NCI-H146 (cell line): ENCODE results near the gene LRRIQ4.

ENCODE experiments used
- DNase-seq: peaks from one replicate; lab custom pipeline; 2025; lab: John Stamatoyannopoulos, UW

Gene LRRIQ4

GRCh38 chr3:169812332-169813235, at the start of gene LRRIQ4, which contains the start of gene LRRC34:
LRRIQ4 (plus strand) TSS chr3:169812870; CDS start chr3:169821922, 9,052 bp downstream.
LRRC34 (minus strand) TSS chr3:169812904; CDS start chr3:169812548, 356 bp downstream.
- DNase-seq, result peak; percentile 99

GRCh38 chr3:169764312-169764881, 48.3 kb upstream of the LRRIQ4 start:
- peak; percentile 74 for DNase-seq

GRCh38 chr3:169764882-169765612, 47.6 kb upstream of the LRRIQ4 start, which contains the start of gene TERC:
TERC (minus strand) TSS chr3:169765060.
- DNase-seq, result peak; percentile 97

- DNase-seq, result peak; percentile 65
Measured at GRCh38 chr3:169769287-169770181, 43.1 kb upstream of the LRRIQ4 start, which contains the start of gene ACTRT3. ACTRT3 (minus strand) TSS chr3:169769561; CDS start chr3:169769520, 41 bp downstream.

GRCh38 chr3:169771497-169772304, 41.0 kb upstream of the LRRIQ4 start:
- DNase-seq, result peak; percentile 97

- DNase-seq, result peak; percentile 96
Measured at GRCh38 chr3:169772305-169772896, 40.3 kb upstream of the LRRIQ4 start.

GRCh38 chr3:169772897-169773816, 39.5 kb upstream of the LRRIQ4 start, which contains the start of gene MYNN:
MYNN (plus strand) TSS chr3:169773396; CDS start chr3:169774296, 900 bp downstream.
- peak; percentile 96 for DNase-seq

- no peak for DNase-seq
Measured at GRCh38 chr3:169774186-169774585, 38.5 kb upstream of the LRRIQ4 start.

- no peak for DNase-seq
Measured at GRCh38 chr3:169777822-169778221, 34.8 kb upstream of the LRRIQ4 start.

- DNase-seq, result no peak
Measured at GRCh38 chr3:169780742-169781141, 31.9 kb upstream of the LRRIQ4 start.

GRCh38 chr3:169781209-169781855, 31.3 kb upstream of the LRRIQ4 start:
- DNase-seq, result no peak

- no peak for DNase-seq
Measured at GRCh38 chr3:169787120-169787519, 25.6 kb upstream of the LRRIQ4 start.

GRCh38 chr3:169787791-169788190, 24.9 kb upstream of the LRRIQ4 start:
- DNase-seq, result no peak

- no peak for DNase-seq
Measured at GRCh38 chr3:169790219-169790618, 22.5 kb upstream of the LRRIQ4 start.

- DNase-seq, result no peak
Measured at GRCh38 chr3:169790687-169791429, 21.8 kb upstream of the LRRIQ4 start.

- DNase-seq, result no peak
Measured at GRCh38 chr3:169792359-169792758, 20.3 kb upstream of the LRRIQ4 start.

GRCh38 chr3:169804681-169805080, 8.0 kb upstream of the LRRIQ4 start:
- no peak for DNase-seq
